GM12865 (cell line): ENCODE results near the gene GNAO1.

ENCODE experiments used
- DNase-seq: peaks from one replicate; pipeline ENCODE4 v3.0.0; 2010; ENCODE audit warnings: low read depth
- H3K4me3 ChIP-seq: 2 replicates; pipeline ENCODE4 v1.5.1; 2011; ENCODE audit warnings: mild to moderate bottlenecking, low read depth, low read length, control low read depth
- TF ChIP-seq, protein P1 (sequence below): IDR thresholded peaks from 2 replicates; pipeline ENCODE4 v1.5.1; 2011; ENCODE audit warnings: low read length, control low read depth, low read depth, inconsistent platforms; ENCODE audit not compliant: insufficient read depth; ENCODE audit errors: missing control alignments

The GNAO1 gene

DNA sequence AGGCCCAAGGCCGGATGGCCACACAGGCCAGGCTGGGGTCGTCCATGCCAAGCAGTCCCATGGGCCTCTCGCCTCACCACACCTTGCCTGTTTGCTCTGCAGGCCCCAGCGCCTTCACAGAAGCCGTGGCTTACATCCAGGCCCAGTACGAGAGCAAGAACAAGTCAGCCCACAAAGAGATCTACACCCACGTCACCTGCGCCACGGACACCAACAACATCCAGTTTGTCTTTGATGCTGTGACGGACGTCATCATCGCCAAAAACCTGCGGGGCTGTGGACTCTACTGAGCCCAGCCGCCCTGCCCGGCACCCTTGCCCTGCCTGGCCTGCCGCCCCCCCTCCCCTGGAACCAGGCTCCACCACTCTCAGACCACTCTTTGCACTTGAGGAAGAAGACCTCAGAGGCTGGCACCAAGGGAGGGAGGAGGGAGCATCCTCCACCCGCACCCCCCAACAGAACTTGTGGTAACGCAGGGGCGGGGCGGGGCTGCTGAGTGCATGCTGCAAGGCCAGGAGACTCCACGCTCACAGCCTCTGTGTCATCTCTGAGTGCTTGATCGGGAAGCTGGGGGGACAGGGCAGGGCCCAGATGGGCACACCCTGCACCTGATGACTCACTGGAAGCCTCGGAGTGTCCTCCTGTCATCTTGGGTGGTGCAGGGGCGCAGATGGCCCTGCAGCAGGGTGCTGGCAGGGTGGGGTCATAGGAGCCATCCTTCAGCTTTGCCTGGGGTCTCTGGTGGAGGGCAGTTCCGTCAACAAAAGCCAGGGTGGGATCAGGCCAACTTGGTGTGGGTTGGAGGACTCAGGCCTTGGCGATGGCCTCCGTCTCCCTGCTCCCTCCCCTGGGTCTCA is 152.6 kb downstream of the GNAO1 start:
- TF ChIP-seq, protein P1, sequence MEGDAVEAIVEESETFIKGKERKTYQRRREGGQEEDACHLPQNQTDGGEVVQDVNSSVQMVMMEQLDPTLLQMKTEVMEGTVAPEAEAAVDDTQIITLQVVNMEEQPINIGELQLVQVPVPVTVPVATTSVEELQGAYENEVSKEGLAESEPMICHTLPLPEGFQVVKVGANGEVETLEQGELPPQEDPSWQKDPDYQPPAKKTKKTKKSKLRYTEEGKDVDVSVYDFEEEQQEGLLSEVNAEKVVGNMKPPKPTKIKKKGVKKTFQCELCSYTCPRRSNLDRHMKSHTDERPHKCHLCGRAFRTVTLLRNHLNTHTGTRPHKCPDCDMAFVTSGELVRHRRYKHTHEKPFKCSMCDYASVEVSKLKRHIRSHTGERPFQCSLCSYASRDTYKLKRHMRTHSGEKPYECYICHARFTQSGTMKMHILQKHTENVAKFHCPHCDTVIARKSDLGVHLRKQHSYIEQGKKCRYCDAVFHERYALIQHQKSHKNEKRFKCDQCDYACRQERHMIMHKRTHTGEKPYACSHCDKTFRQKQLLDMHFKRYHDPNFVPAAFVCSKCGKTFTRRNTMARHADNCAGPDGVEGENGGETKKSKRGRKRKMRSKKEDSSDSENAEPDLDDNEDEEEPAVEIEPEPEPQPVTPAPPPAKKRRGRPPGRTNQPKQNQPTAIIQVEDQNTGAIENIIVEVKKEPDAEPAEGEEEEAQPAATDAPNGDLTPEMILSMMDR = no peak
- no peak overlapping the region for H3K4me3 ChIP-seq
- DNase-seq = no peak

DNA sequence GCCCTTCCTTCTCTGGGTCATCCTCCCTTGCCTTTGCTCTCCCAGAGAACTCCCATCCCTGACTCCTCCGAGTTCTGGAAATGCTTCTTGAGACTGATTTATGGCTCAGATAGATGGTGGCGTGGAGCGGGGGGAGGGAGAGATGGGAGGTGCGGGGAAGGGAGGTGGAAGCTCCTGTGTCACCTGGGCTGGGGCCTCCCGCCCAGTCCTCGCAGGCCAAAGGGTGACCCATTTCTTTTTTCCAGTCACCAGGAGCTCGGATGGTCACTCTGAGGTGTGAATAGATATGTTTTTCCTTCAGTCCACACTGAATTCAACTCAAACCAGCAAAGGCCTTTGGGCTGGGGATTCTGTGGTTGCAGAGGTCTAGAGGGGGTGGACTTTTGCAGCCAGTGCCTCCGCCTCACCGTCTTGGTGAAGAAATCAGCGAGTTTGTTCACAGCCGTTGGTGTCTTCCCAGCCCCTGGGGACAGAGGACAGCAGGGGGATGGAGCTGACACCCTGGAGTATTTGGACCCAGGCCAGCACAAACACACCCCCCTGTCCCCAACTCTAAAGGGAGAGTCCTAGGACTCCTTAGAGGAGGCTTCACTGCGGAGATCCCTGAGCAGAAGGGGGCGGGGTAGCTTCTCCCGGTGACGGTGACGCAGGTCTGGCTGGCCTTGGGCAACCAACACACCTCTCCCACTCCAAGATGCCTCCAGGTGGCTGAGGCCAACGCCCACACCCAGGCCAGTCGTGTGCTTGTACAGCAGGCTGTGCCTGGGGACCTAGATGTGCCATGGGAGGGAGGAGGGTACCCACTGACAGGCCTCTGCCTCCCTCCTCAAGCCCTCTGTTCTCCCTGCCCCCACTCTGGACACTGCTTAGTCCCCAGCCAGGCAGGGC is 153.5 kb downstream of the GNAO1 start:
- TF ChIP-seq, protein P1 = no peak
- DNase-seq = no peak

DNA sequence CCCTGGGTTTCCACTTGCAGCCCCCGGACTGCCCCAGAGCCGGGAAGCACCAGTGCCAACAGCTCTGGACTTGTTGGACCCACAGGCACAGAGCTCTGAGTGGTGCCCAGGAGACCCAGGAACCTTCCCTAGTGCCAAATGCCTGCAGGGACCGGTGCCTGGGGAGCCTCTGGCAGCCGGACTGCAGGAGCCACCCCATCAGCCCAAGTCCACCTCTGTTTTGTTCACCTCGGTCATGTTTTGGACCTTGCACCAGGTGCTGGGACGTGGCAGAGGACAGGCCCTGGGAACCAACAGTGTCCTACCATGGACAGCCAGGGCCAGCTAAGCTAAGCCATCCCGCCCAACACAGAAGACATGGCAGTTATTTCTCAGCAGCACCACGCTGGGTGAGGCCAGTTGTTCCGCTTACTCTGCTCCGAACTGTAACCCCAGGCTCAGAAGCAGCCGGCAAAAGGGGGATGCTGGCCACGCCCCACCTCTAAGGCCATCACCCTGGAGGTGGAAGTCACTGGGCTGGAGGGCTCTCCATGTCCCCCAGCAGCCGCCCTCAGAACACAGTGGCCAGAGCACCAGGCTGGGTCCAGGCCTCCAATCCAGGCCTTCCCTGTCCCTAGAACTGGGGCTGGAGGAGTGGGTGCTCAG is 154.2 kb downstream of the GNAO1 start:
- TF ChIP-seq, protein P1 = no peak
- no peak for DNase-seq
- H3K4me3 ChIP-seq = no peak overlapping the region

More for the DNA sequence above, 153.5 kb downstream of the GNAO1 start:
- no peak overlapping the region for H3K4me3 ChIP-seq

DNA sequence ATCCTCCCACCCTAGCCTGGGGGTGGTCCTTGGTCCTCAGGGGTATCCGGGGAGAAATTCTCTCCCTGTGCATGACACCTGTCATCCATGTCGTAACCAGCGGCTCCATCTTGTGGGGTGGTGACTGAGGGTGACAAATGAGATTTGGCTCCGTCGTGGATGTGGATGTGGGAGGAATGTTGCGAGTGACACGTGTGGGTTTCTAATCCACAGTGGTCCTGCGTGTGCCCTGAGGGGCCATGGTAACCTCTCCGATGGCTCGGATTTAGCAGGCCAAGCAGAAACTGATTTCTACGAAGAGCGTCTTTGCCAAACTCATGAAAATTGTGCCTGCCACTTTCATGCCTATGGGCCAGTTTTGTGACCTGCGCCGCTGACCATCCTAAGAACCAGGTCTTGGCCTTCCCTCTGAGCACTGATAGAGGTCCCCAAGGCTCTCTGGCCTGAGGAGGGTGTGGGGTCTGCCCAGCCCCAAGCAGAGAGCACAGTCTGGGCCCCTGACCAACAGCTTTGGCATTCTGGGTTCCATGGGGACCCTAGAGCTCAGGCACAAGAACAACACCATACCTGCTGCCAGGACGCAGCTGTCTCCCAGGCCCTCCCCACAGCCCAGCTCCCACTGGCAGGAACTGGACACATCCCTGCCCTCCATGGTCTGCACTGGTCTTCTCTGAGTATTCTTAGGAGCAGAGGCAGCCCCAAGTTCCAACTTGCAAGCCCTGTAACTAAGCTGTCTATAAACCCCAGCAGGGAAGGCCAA is 155.0 kb downstream of the GNAO1 start:
- no peak for DNase-seq
- TF ChIP-seq, protein P1 = no peak
- H3K4me3 ChIP-seq = no peak overlapping the region

DNA sequence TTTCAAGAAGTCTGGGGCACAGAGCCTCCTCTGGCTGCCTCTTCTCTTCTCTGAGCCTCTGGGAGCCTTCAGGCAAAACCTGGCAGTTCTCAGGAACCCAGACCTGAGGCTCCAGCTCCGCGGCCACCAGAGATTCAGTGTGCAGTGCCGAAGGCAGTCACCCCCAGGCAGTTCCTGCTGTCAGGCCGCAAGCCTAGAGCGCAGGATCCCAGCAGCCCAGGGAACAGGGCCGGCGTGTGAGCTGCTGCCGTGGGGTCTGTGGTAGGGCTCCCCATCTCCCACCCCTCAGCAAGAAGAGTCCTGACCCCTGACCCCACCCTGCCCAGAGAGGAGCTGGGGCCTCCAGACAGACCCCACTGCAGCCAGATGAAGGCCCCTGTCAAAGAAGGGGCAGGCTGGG is 155.9 kb downstream of the GNAO1 start:
- TF ChIP-seq, protein P1 = no peak
- H3K4me3 ChIP-seq = no peak overlapping the region
- DNase-seq = no peak

DNA sequence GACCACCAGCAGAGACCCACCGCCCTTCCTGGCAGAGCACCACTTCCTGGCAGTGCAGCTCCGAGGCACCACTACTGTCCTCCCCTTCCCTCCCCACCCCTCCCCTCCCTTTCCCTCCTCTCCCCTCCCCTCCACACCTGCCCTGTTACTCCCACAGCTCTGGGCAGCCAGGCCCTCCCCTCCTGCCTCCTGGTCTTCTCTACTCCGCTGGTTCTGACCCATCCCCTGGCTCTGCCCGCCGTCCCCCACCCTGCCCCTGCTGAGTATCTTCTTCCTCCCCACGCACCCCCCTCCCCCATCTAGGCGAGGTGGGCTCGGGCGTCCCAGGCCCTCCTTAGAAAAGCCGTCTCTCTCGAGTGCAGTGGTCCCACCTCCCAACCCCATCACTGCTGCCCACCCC is 156.4 kb downstream of the GNAO1 start:
- no peak for DNase-seq
- TF ChIP-seq, protein P1 = no peak
- no peak overlapping the region for H3K4me3 ChIP-seq
